HG03460 (cell line): Measurements from ENCODE around the gene LEFTY2.
A peak's percentile ranks its signal among the peaks of the same experiment; 100 is the strongest.
"Not testable (repeated sequence)": the region's sequence is repeated elsewhere in the genome, so short reads cannot be mapped to it uniquely, and the experiment has no call there.

Experiments
- ATAC-seq: cut with Tn5 transposase; IDR thresholded peaks from one replicate; pipeline ENCODE4 v1.9.1; 2021; ENCODE audit not compliant: unreplicated experiment

The LEFTY2 gene, protein sequence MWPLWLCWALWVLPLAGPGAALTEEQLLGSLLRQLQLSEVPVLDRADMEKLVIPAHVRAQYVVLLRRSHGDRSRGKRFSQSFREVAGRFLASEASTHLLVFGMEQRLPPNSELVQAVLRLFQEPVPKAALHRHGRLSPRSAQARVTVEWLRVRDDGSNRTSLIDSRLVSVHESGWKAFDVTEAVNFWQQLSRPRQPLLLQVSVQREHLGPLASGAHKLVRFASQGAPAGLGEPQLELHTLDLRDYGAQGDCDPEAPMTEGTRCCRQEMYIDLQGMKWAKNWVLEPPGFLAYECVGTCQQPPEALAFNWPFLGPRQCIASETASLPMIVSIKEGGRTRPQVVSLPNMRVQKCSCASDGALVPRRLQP

DNA sequence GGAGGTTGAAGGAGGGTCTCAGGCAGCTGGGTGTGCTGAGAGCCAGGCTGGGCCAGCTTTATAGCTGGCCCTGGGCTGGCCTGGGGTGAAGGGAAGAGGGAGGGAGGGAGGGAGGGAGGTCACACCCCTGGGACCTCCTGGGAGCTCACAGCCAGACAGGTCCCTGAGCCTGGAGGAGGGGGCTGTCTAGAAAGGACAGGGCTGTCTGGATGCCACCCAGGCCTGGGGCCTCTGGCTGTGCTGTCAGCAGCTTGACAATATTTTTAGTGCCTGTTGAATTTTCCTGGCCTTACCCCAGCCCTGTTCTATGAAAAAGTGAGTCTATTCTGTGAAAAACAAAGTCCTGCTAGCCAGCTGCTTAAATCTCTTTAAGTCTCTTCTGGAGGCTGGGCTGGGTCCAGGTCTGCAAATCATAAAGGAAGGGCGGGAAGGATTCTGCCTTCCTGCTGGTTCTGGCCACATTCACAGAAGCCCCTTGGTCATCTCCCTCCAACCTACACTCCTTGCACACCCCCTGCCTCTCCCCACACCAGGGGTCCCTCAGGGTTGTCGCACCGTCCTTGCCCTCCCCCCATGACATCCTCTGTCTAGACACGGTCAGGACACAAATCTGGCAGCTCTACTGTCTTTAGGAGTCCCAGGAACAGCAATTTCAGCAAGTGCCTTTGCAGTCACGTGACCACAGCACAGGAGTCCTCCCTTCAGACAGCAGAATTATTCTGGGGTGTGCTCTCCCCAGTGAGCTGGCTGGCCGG, at the start of gene LEFTY2:
LEFTY2 (minus strand) TSS at position 34 of the 755 bp plus-strand sequence. CDS start 80 bp downstream, outside the sequence.
- no peak for ATAC-seq

- ATAC-seq: no peak
Measured at GRCh38 chr1:225987491-225988316, 46.7 kb upstream of the LEFTY2 start.

- ATAC-seq: no peak
Measured at GRCh38 chr1:225981714-225982113, 40.7 kb upstream of the LEFTY2 start.

- no peak for ATAC-seq
Measured at GRCh38 chr1:225980005-225980836, 39.2 kb upstream of the LEFTY2 start.

DNA sequence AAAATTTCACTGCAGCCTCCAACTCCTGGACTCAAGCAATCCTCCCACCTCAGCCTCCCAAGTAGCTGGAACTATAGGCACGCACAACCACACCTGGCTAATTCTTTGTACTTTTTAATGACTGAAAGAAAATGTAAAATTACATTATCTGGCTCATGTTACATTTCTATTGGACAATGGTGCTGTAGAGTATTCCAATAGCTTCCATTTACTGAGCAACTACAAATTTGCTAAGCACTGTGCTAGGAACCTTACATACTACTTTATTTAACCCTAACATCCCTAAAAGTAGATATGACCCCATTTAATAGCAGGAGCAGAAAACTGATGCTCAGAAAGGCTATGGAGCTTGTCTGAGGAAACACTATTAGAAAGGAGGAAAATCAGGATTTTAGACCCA, 38.4 kb upstream of the LEFTY2 start:
- ATAC-seq: no peak

DNA sequence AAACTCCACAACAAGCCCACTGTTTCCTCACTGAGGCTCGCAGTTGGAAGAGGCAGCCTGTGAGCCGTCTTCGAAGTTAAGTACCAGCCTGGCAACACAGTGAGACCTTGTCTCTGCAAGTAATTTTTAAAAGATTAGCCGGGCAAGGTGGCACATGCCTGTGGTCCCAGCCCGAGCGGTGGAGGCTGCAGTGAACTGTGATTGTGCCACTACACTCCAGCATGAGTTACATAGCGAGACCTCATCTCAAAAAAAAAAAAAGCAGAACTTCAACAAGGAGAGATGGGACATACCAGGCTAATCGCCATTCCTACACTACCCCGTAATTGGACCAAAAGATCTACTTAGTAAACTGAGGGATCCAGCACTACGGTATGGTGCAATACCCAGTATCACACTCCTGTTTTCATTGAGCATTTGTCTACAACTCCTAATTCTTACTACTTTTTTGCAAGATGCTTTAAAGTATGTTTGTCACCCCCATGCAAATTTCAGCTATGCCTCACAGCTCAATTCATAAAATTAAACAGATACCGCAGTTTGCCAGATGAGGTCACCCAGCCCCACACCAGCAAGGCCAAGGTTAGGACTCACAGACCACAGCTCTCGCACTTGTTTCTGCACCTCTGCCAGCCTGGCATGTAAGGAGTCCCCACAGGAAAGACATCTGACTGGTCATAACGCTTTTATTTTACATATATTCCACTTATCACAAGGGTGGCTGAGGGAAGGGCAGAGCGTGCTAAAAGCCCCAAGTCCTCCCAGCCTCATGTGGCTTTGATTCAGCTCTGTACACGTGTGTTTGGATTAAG, 37.1 kb upstream of the LEFTY2 start:
- ATAC-seq: peak; percentile 75

- ATAC-seq: not testable (repeated sequence)
Measured at GRCh38 chr1:225975146-225975545, 34.1 kb upstream of the LEFTY2 start.

GRCh38 chr1:225974454-225974853, 33.4 kb upstream of the LEFTY2 start:
- no peak for ATAC-seq

DNA sequence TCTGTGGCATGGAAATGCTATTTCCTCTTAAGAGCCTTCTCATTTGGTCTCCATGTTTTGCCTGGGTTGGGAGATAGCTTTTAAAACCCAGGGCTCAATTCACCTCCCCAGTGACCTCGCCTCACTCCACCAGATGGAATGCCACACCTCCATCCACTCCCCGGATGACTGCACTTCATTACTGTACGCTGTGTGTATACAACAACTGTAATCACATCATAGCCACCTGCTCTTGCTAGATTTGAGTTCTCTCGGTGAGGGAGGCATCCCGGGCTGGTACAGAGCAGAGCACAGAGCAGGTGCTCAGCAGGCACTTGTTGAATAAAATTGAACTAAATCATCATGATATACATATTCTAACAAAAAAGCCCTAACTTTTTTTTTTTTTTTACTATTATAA, 32.1 kb upstream of the LEFTY2 start:
- ATAC-seq: no peak

DNA sequence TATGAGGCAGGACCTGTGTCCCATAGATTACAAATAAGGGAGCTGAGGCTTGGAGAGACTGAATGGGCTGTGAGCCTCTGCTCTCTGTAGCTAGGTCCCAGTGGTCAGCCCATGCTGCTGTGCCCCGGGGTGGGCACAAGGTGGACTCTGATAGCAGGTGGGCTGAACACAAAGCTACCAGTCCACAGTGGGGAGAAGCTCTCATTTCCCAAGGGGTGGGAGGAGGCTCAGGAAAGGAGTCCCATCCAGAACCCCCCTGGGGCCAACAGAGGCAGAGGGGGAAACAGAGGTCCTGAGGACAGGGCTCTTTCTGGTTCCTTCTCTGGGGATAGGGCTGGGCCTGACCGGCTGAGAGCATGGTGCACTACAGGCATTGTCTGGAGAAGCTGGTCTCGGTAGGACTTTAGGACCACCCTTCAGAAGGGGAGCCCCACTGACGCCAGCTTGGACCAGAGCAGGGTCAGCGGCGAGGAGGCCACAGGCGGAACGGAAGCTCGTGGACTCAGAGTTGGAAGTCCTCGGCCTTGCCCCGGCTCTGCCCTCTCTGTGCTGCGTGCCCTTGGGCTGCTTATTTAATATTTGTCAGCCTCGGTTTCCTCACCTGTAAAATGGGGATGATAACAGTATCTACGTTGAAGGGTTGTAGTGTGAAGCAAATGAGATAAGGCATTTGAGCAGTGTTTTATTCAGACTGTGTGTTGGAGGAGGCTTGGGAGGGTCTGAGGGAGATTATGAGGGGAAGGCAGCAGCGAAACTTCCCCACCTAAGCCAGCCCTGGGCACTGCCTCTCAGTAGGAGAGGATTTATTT, 31.5 kb upstream of the LEFTY2 start:
- no peak for ATAC-seq

GRCh38 chr1:225970592-225971157, 29.7 kb upstream of the LEFTY2 start:
- ATAC-seq: not testable (repeated sequence)

GRCh38 chr1:225969751-225970150, 28.7 kb upstream of the LEFTY2 start:
- not testable (repeated sequence) for ATAC-seq

GRCh38 chr1:225965231-225965630, 24.2 kb upstream of the LEFTY2 start:
- ATAC-seq: no peak

DNA sequence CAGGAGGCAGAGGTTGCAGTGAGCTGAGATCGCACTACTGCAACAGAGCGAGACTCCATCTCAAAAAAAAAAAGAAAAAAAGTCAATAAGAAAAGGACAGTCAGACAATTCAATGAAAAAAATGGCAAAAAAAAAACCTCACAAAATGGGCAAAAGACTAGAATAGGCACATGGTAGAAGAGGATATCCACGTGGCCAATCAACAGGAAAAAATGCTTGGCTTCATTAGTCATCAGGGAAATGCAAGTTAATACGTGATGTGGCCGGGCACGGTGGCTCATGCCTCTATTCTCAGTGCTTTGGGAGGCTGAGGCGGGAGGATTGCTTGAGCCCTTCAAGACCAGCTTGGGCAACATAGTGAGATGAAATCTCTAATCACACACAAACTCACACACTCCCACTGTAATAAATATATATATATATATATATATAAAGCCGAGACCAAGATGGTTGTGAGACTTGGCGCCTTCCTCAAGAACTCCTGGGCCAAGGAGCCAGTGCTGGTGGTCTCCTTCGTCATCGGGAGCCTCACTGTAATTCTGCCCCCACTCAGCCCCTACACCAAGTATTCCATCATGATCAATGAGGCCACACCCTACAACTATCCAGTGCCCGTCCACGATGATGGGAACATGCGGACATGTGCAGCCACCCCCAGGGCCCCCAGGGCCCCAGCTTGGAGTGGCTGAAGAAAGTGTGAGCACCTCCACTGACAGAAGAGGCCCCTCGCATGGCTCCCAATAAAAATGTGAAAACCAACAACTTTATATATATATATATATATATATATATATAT, 22.9 kb upstream of the LEFTY2 start:
- no peak for ATAC-seq

DNA sequence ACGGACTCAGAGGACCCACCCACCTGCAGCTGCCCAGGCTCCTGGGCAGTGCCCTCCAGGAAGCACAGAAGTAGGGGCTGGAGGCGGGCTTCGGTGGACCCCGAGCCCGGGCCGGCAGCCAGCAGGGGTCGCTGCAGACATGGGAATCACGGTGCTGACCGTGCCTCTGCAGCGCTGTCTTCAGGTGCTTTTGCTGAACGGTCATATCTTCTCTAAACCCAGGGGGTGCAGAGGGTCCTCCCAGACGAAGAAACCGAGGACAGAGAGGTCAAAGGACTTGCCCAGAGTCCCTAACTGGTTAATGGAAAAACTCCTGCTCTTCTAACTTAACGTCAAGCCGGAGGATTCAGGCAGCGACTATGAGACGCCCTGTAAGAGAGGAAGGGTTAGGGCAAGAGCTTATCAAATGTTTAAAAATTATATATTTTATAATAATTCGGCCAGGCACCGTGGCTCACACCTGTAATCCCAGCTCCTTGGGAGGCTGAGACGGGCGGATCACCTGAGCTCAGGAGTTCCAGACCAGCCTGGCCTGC, 21.5 kb upstream of the LEFTY2 start:
- peak; percentile 79 for ATAC-seq

GRCh38 chr1:225961659-225962439, 20.8 kb upstream of the LEFTY2 start:
- no peak for ATAC-seq

DNA sequence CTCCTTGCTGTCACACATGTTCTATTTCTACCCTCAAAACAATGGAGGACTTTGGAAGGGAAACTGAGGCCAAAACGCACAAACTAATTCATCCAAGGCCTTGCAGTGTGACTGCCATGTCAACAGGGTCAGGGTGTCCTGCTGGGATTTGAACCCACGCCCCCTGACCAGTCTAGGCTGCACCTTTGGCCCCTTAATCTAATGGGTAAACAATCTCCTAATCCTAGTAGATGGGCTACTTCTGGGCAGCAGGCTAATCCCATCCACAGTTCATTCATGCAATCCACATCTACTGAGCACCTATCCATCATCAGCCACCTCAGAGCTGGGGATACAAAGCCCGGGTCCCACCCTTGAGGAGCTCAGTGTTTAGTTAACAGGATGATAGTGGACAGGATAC, 17.0 kb upstream of the LEFTY2 start:
- ATAC-seq: no peak
